Stimulated activated CD8-positive, alpha-beta memory T cell treated with anti-CD3 and anti-CD28 coated beads, Interleukin-2, amount 100 ng/mL, for 1 hour (primary cell): ENCODE results near the gene DEFB127.
"Not testable (repeated sequence)": the region's sequence is repeated elsewhere in the genome, so short reads cannot be mapped to it uniquely, and the experiment has no call there.

Source experiments
- DNase-seq, 2 donors: peaks; one replicate each; pipeline ENCODE4 v3.0.0-alpha.2; 2020; ENCODE audit warnings: low read depth in 2 of 2

The DEFB127 gene, protein sequence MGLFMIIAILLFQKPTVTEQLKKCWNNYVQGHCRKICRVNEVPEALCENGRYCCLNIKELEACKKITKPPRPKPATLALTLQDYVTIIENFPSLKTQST

DNA sequence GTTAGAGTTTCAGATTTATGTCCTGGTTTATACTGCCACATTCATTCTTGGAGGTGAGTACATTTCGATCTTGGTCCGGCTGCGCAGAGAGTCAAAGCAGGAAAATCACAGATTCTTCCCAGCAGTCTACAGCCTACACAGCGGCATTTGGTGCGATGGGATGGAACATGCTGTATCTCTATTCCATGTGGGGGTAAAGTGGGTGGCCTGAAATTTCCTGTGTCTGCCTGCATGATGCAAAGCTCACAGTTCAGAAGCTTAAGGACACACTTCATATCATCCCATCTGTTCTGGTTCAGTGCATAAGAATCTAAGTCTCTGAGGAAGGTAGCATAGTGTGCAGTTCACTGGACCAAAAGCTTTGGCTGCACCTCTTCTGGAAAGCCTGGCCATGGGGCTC is at the start of gene DEFB127:
Gene DEFB127 (plus strand): TSS at position 301 of the 400 bp plus-strand sequence. CDS start 91 bp downstream, at position 392.
- no peak for DNase-seq

DNA sequence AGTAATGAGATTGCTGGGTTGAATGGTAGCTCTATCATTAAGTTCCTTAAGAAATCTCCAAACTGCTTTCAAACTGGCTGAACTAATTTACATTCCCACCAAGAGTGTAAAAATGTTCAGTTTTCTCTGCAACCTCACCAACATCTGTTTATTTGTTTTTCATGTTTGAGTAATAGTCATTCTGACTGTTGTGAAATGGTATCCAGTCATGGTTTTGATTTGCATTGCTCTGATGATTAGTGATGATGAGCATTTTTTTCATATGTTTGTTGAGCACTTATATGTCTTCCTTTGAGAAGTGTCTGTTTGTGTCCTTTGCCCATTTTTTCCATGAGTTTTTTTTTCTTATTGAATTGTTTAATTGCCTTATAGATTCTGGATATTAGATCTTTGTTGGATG is 44.9 kb upstream of the DEFB127 start:
- no peak for DNase-seq

DNA sequence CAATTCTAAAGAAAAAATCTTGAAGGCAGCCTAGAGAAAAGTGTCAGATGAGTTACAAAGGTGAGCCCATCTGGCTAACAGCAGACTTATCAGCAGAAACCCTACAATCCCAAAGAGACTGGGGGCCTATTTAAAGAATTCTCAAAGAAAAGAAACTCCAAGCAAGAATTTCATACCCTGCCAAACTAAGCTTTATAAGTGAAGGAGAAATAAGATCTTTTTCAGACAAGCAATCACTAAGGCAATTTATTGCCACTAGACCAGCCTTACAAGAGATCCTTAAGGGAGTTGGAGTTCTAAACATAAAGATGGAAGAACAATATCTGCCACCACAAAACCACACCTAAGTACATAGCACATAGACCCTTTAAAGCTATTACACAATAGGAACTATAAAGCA is 39.7 kb upstream of the DEFB127 start:
- DNase-seq, result no peak

DNA sequence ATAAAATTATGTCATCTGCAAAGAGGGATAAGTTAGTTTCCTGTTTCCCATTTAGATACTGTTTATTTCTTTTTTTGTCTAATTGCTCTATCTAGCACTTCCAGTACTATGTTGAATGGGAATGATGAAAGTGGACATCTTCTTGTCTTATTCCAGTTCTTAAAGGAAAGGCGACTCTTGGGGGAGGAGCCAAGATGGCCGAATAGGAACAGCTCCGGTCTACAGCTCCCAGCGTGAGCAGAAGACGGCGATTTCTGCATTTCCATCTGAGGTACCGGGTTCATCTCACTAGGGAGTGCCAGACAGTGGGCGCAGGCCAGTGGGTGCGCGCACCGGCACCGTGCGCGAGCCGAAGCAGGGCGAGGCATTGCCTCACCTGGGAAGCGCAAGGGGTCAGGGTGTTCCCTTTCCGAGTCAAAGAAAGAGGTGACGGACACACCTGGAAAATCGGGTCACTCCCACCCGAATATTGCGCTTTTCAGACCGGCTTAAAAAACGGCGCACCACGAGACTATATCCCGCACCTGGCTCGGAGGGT is 27.4 kb upstream of the DEFB127 start:
- DNase-seq, result not testable (repeated sequence)

DNA sequence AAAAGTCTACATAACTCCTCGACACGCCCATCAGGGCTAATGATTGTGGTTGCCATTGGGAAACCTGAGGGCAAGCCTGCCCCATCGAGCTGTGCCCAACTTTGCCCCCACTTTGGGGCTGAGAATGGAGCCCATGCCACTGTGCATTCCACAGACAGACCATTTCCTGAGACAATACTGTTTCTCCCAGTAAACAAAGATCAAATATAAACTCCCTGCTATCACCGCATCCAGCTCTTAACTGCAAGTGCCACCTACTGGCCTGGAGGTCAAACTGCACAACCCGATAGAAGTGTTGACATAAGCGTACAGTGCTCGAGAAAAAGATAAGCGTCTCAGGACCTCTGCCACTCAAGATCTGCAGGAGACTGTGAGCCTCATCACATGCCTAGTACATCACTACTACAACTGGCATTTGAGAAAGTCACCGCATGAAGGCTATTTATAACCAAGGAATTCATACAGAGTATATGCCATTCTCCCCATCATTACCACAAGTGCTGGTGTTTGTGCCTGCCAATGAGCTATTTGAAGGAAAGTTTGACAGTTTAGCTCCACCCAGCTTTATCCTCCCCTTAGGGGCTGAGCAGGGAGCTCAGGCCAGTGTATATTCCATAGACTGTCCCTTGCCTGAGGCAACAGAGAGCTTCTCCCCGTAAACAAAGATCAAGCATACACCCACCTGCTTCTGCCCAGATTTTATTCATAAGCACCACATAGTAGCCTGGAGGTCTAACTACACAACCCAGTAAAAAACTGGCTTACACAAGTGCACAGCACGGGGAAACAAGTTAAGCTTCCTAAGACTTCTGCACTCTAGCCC is 19.4 kb upstream of the DEFB127 start:
- no peak for DNase-seq

DNA sequence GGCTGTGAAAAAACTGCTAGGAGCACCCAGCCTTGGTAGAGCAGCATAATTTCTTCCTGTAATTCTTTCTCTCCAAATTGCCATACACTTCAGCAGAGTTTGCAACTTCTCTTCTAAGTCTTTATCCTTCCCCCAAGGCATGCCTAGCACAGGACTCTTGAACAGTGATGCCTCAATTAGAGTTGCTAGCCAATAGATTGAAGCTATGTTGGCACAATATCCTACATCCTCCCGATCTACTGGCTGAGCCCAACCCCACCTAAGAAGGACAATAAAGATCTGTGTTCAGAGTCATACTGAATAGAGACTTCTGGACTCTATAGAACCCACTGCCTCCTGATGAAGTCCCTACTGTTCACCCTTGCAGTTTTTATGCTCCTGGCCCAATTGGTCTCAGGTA is 15.0 kb upstream of the DEFB127 start, which contains the start of gene DEFB126:
Gene DEFB126 (plus strand): TSS at position 301 of the 400 bp plus-strand sequence. CDS start 39 bp downstream, at position 340.
- no peak for DNase-seq

DNA sequence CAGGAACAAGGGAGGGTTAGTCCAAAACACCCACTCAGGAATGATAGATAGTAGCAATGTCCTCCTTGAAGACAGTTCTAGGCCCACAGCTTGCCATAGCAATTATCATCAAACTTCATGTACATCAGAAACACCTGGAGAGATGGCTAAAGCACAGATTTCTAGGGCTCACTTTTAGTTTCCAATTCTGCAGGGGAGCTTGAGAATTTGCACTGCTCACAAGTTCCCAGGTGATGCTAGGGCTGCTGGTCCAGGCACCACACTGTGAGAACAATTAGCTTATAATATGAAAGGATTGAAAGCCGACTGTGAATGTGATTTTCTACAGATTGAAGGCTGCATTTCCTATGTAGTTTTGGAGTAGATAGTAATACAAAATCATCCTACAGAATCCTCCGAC is 11.4 kb upstream of the DEFB127 start:
- DNase-seq, result no peak

DNA sequence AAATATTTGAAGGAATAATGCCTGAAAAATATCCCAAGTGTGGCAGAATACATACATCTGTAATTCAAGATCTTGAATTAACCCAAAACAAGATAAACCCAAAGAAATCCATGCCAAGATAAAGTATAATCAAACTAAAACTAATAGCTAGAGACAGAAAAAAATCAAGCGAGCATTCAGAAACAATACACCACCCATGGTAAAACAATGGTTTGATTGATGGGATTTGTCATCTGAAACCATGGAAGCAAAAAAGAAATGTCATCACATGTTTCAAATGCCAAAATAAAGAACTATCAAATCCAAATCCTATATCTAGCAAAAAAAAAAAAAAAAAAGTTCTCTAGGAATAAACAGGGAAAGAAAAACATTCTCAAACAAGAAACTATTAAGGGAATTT is 5.1 kb upstream of the DEFB127 start:
- no peak for DNase-seq

DNA sequence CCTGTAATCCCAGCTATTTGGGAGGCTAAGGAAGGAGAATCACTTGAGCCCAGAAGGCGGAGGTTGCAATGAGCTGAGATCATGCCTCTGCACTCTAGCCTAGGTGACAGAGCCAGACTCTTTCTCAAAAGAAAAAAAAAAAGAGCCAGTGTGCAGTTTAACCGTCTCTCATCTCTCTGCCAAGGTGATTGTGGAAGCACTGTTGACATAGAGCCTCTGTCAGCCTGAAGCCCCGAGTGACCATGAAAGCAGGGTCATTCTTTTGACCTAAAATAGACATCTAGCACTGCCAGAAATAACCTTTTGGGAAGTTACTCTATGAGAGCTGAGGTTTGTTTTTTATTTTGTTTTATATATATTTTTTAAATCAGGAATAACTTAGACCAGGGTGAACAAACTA is 7.4 kb downstream of the DEFB127 start:
- DNase-seq, result no peak

DNA sequence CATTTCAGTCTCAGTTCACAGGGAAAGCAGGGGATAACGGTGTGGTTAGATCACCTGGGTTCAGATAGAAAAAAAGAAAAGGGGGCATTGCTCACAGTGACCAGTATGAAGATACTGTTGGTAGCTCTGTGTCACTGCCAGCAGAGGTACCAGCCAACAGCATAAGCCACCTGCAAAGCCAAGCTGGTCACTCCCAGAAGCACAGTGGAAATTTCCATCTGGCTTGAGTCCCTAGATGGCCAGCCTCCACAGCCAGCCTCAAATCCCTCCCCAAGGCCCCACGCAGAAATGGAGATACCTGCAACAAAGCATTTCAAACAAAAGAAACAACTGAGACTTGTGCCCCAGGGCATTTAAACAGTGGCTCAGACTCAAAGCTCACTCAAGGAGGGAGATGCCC is 11.6 kb downstream of the DEFB127 start:
- no peak for DNase-seq

DNA sequence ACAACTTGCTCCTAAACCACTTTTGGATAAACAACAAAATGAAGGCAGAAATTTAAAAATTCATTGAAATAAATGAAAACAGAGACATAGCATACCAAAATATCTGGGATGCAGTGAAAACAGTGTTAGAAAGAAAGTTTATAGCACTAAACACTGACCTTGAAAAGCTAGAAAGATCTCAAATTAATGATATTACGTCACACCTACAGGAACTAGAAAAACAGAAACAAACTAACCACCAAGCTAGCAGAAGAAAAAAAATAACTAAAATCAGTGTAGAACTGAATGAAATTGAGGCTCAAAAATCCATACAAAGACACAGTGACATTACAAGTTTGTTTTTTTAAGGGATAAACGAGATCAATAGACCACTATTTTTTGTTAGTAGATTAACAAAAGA is 27.0 kb downstream of the DEFB127 start:
- DNase-seq, result no peak

DNA sequence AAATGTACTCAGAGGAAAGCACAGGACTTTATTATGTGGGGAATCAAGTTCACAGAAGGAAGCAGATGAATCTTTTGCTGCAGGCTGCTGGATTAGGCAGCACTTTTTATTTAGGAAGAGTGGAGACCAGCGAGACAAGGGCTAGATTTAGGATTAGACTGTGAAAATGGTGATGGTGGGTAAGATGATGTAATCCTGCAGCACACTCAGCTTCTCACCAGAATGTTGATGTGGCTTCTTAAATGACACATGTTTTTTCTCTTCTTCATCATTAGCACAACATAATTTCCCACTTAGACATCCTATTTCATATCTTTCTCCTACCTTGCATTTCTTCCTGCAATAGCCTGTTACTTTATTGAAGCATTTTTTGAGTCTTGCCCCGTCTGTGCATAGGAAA is 30.5 kb downstream of the DEFB127 start:
- DNase-seq, result no peak

DNA sequence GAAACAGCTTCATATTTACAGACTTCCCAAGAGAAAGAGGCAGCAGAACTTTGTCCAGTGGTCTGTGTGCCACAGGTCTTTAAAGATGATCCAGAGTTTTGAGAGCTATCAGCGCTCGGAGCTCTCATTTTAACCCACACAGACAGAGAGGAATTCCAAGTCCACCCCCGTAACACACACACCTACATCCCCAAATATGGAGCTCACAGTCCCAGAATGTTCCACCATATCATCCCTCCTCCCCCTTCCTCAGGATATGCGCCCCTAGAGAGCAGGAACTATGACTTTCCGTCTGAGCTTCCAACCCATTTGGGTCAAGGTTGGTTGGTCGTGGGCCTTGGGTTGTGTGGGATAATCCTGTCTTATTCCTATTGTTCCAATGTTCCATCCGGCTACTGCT is 32.4 kb downstream of the DEFB127 start, which contains the start of gene DEFB128:
Gene DEFB128 (minus strand): TSS at position 101 of the 400 bp plus-strand sequence. CDS start 88 bp downstream, at position 13.
- DNase-seq, result no peak

DNA sequence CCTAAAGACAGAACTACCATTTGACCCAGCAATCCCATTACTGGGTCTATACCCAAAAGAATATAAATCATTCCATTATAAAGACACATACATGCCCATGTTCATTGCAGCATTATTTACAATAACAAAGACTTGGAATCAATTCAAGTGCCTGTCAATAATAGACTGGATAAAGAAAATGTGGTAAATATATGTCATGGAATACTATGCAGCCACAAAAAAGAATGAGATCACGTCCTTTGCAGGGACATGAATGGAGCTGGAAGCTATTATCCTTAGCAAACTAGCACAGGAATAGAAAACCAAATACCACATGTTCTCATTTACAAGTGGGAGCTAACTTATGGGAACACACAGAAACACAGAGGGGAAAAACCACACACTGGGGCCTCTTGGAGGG is 41.0 kb downstream of the DEFB127 start:
- DNase-seq, result no peak

DNA sequence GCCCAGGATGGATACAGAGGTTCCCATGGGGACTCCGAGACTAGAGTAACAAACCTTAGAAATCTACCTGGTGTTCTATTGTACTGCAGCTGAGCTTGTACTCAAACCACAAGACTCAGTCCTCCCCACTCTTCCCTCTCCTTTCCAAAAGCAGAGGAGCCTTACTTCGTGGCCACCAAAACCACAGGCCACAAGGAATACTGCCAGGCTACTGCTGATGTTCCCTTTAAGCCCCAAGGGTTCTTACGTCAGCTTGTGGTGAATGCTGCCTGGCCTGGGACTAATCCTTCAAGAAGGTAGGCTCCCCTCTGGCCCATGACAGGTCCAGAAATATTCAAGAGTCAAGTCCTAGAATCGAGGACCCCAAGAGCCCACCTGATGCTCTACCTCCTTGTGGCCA is 42.7 kb downstream of the DEFB127 start:
- no peak for DNase-seq

DNA sequence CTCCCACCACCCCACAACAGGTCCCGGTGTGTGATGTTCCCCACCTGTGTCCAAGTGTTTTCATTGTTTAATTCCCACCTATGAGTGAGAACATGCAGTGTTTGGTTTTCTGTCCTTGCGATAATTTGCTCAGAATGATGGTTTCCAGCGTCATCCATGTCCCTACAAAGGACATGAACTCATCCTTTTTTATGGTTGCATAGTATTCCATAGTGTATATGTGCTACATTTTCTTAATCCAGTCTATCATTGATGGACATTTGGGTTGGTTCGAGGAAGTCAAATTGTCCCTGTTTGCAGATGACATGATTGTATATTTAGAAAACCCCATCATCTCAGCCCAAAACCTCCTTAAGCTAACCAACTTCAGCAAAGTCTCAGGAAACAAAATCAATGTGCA is 46.4 kb downstream of the DEFB127 start:
- not testable (repeated sequence) for DNase-seq
